Measurements from ENCODE around the gene MFAP3. TPM values are rescaled to one million over a fixed set of nuclear protein-coding genes. Genes with fewer than 3 reads are reported as not detected.

The MFAP3 gene
- total RNA-seq, 1 experiment from 2014 or later, result 21.4 TPM

DNA sequence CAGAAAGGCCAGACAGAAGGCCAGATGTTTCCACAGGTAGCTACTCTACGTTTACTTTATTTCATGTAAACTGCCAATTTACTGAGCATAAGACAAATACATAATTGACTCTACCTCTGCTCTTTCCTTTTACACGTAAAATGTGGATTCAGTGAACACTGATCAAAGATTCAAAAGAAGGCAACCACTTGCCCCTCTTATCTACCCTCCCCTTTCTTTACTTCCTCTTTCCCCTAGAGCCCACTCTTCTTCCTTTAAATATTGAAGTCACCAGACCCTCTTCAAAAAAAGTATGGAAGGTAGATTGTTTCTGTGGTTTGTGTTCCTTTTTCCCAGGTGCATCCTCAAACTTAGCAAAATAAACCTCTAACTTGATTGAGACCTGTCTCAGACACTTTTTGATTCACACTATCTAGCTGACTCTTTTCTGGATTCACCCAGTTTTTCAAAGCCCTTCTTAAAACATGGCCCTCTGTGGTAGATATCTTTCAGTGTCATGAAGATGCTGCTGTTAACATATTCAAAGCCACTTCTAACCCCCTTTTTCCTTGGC is 6.8 kb upstream of the MFAP3 start:
- intact Hi-C loops (cut with micrococcal nuclease; ENCODE audit: unreplicated experiment), result no loop called here
- no peak for DNase-seq (ENCODE audit: low spot score)
- Histone ChIP-seq H3K36me3 (ENCODE audit: insufficient read depth, low read length, poor library complexity, severe bottlenecking) (peaks cover 2% of the 10 kb centered on the region), H3K9me3 (ENCODE audit: low read depth, low read length, poor library complexity, severe bottlenecking) (no peaks in the 10 kb centered on the region), H3K4me1 (ENCODE audit: insufficient read depth, low read length, poor library complexity, severe bottlenecking) (no peaks in the 10 kb centered on the region), H3K27ac (ENCODE audit: low read depth, low read length, poor library complexity, severe bottlenecking) (no peak overlapping the region), H3K4me3 (ENCODE audit: low read depth, low read length, poor library complexity, severe bottlenecking) (no peak overlapping the region), H3K27me3 (replicated peaks; ENCODE audit: insufficient read depth, low read depth, low read length, poor library complexity) (no peaks in the 10 kb centered on the region)
- CTCF ChIA-PET, result no interaction called here
- BruUV-seq (replicated peaks), result no TSS peak
- POLR2A ChIA-PET (ENCODE audit: low non-redundant PET), result no interaction called here
- TF ChIP-seq EZH2 (IDR thresholded peaks at IDR 0.05; ENCODE audit: borderline replicate concordance, low read depth, low read length, poor library complexity, severe bottlenecking), result no peak
- TF ChIP-seq, protein P1, sequence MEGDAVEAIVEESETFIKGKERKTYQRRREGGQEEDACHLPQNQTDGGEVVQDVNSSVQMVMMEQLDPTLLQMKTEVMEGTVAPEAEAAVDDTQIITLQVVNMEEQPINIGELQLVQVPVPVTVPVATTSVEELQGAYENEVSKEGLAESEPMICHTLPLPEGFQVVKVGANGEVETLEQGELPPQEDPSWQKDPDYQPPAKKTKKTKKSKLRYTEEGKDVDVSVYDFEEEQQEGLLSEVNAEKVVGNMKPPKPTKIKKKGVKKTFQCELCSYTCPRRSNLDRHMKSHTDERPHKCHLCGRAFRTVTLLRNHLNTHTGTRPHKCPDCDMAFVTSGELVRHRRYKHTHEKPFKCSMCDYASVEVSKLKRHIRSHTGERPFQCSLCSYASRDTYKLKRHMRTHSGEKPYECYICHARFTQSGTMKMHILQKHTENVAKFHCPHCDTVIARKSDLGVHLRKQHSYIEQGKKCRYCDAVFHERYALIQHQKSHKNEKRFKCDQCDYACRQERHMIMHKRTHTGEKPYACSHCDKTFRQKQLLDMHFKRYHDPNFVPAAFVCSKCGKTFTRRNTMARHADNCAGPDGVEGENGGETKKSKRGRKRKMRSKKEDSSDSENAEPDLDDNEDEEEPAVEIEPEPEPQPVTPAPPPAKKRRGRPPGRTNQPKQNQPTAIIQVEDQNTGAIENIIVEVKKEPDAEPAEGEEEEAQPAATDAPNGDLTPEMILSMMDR (conservative IDR thresholded peaks at IDR 0.05; ENCODE audit: low read depth, low read length), result no peak

DNA sequence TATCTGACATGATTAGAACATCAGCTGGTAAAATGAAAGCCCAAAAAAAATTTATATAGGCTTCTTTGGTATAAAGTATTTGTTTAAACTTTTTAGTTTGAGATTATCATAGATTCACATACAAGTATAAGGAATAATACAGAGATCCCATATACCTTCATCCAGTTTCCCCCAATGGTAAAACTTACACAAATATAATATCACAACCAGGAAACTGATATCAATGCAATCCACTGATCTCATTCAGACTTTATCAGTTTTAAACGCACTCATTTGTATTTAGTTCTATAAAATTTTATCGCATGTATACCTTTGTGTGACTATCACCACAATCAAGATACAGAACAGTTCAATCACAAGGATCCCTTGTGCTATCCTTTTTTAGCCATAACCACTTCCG is 3.8 kb upstream of the MFAP3 start:
- Histone ChIP-seq H3K27me3 (replicated peaks; ENCODE audit: insufficient read depth, low read depth, low read length, poor library complexity) (no peaks in the 10 kb centered on the region), H3K4me3 (ENCODE audit: low read depth, low read length, poor library complexity, severe bottlenecking) (no peak overlapping the region), H3K27ac (ENCODE audit: low read depth, low read length, poor library complexity, severe bottlenecking) (no peak overlapping the region), H3K9me3 (ENCODE audit: low read depth, low read length, poor library complexity, severe bottlenecking) (no peaks in the 10 kb centered on the region), H3K36me3 (ENCODE audit: insufficient read depth, low read length, poor library complexity, severe bottlenecking) (no peaks in the 10 kb centered on the region), H3K4me1 (ENCODE audit: insufficient read depth, low read length, poor library complexity, severe bottlenecking) (no peaks in the 10 kb centered on the region)
- no TSS peak for BruUV-seq (replicated peaks)
- TF ChIP-seq, protein P1 (conservative IDR thresholded peaks at IDR 0.05; ENCODE audit: low read depth, low read length), result no peak
- no peak for TF ChIP-seq EZH2 (IDR thresholded peaks at IDR 0.05; ENCODE audit: borderline replicate concordance, low read depth, low read length, poor library complexity, severe bottlenecking)
- intact Hi-C loops (cut with micrococcal nuclease; ENCODE audit: unreplicated experiment), result no loop called here
- DNase-seq (ENCODE audit: low spot score), result no peak
- ChIA-PET POLR2A (ENCODE audit: low non-redundant PET) (no interaction called here), CTCF (no interaction called here)

DNA sequence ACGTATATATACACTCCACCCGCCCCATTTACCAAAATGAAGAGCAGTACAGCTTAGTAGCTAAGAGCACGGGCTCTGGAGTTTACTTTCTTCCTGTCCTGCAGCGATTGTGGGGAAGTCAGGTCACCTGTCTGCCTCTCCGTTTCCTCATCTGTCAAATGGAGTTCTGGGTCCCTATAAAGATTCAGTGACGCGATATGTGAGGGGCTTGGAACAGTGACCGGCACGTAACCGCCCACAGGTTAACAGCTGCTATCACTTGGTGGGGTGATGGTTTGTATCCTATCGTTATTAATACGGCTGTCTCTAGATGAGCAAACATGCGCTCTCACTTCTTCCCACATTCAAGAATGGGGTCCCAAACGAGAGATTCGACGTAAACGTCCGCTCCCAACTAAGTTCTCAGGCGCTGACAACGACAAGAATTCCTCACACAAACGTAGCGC is 483 bp upstream of the MFAP3 start:
- intact Hi-C loops (cut with micrococcal nuclease; ENCODE audit: unreplicated experiment), result no loop called here
- Histone ChIP-seq H3K36me3 (ENCODE audit: insufficient read depth, low read length, poor library complexity, severe bottlenecking) (no peaks in the 10 kb centered on the region), H3K27me3 (replicated peaks; ENCODE audit: insufficient read depth, low read depth, low read length, poor library complexity) (no peaks in the 10 kb centered on the region), H3K9me3 (ENCODE audit: low read depth, low read length, poor library complexity, severe bottlenecking) (no peaks in the 10 kb centered on the region), H3K4me3 (ENCODE audit: low read depth, low read length, poor library complexity, severe bottlenecking) (peak overlapping the region; percentile 87), H3K4me1 (ENCODE audit: insufficient read depth, low read length, poor library complexity, severe bottlenecking) (no peaks in the 10 kb centered on the region), H3K27ac (ENCODE audit: low read depth, low read length, poor library complexity, severe bottlenecking) (peak overlapping the region; percentile 83)
- DNase-seq (ENCODE audit: low spot score), result no peak
- TSS peak; percentile 76 for BruUV-seq (replicated peaks)
- ChIA-PET CTCF (no interaction called here), POLR2A (ENCODE audit: low non-redundant PET) (no interaction called here)
- TF ChIP-seq, protein P1 (conservative IDR thresholded peaks at IDR 0.05; ENCODE audit: low read depth, low read length), result no peak
- TF ChIP-seq EZH2 (IDR thresholded peaks at IDR 0.05; ENCODE audit: borderline replicate concordance, low read depth, low read length, poor library complexity, severe bottlenecking), result no peak
